Measurements from ENCODE around the gene CLSTN3.

DNA sequence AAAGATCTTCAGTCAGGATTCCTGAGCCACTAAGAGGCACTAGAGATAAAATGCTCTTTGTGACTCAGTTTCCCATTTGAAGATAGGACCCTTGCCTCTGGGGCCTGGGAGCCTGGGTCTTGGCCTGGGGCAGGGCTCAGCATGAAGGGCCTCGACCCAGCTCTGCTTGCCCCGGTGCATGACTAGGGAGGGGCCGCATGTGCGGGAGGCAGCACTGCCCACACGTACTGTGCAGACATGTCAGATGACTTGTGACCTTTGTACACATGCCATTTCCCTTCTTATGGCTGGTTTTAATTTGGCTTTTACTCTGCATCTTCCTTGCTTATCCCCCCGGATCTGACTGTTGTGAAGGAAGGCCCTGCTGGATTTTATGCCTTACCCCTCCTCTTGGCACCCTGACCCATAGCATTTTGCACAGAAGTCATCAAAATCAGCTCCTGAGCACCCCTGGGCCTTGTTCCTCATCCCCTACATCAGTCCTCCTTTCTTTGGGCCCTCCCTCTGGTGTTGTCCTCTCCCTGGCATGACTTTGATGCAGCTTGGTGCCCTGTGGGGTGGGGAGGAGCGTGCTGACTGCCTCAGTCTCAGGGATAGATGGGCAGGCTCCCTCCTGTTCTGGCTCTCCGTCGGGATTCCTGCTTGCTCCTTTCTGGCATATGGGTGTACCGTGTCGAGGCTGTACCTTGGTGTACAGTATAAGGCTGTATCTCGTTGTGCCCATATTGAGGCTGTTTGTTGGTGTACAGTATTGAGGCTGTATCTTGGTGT lies 4.4 kb downstream of the CLSTN3 start:
- TF ChIP-seq, protein P1, sequence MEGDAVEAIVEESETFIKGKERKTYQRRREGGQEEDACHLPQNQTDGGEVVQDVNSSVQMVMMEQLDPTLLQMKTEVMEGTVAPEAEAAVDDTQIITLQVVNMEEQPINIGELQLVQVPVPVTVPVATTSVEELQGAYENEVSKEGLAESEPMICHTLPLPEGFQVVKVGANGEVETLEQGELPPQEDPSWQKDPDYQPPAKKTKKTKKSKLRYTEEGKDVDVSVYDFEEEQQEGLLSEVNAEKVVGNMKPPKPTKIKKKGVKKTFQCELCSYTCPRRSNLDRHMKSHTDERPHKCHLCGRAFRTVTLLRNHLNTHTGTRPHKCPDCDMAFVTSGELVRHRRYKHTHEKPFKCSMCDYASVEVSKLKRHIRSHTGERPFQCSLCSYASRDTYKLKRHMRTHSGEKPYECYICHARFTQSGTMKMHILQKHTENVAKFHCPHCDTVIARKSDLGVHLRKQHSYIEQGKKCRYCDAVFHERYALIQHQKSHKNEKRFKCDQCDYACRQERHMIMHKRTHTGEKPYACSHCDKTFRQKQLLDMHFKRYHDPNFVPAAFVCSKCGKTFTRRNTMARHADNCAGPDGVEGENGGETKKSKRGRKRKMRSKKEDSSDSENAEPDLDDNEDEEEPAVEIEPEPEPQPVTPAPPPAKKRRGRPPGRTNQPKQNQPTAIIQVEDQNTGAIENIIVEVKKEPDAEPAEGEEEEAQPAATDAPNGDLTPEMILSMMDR (IDR thresholded peaks at IDR 0.05; ENCODE audit: control extremely low read depth in 1 of 3, insufficient read depth in 1 of 3, low read depth in 1 of 3, low read length in 3 of 3), result no peak
- TF ChIP-seq BCL11A (IDR thresholded peaks at IDR 0.05; ENCODE audit: low read depth in 2 of 2, low read length in 2 of 2), result no peak
- TF ChIP-seq EZH2 (IDR thresholded peaks at IDR 0.05; ENCODE audit: low read depth, low read length, severe bottlenecking), result no peak
- TF ChIP-seq SP1 (IDR thresholded peaks at IDR 0.05; ENCODE audit: low read depth, low read length), result no peak
- no peak for TF ChIP-seq PHF8 (conservative IDR thresholded peaks at IDR 0.05; ENCODE audit: low read depth, low read length)
- no peak for TF ChIP-seq TAF1 (IDR thresholded peaks at IDR 0.05; ENCODE audit: low read depth, low read length)
